Lower leg skin (tissue), 4 donors: ENCODE data around the gene CCDC9B. TPM values are rescaled to one million over a fixed set of nuclear protein-coding genes. Genes with fewer than 3 reads are reported as not detected.

Experiments
- DNase-seq, 2 donors: peaks; one replicate each; pipeline ENCODE4 v3.0.0-alpha.2; 2019; ENCODE audit warnings: low spot score in 2 of 2
- H3K4me3 ChIP-seq: fragments of 200-600 bp; sonication (generic); 2 replicates; pipeline ENCODE4 v1.5.1; 2017; ENCODE audit warnings: mild to moderate bottlenecking, low read depth; ENCODE audit not compliant: poor library complexity, severe bottlenecking
- POLR2A ChIP-seq, 2 donors: fragments of 450-650 bp; IDR thresholded peaks; one replicate each; pipeline ENCODE4 v1.6.1; 2016 to 2017; ENCODE audit warnings: antibody characterized with exemption in 2 of 2, mild to moderate bottlenecking in 1 of 2, moderate library complexity in 1 of 2
- WGBS, 2 donors: methylation state at CpG; one replicate each; pipeline ENCODE4 v1.1.5; 2018; 5-methylcytosine and 5-hydroxymethylcytosine counted together
- intact Hi-C: fragments of 100-400 bp; cut with DNase I; formaldehyde crosslinking; loops from one replicate; pipeline ENCODE4 v1.15.0; 2023; ENCODE audit warnings: low total_unique reads
- total RNA-seq, 4 donors: library from RNA; depleted of rRNA; stranded (reverse); fragments of >200 nt; gene quantifications; one replicate each; pipeline ENCODE4 v1.1.0, GENCODE V29; 2016
- TF ChIP-seq, protein P1 (sequence below), 3 donors: fragments of 450-650 bp; IDR thresholded peaks; one replicate each; pipeline ENCODE4 v1.5.1; 2016; ENCODE audit warnings: antibody characterized with exemption in 3 of 3, mild to moderate bottlenecking in 3 of 3, moderate library complexity in 2 of 3

Gene CCDC9B
- total RNA-seq, 4 donors from 2014 or later, result 17.4 to 28.6 (median 24.7) TPM

DNA sequence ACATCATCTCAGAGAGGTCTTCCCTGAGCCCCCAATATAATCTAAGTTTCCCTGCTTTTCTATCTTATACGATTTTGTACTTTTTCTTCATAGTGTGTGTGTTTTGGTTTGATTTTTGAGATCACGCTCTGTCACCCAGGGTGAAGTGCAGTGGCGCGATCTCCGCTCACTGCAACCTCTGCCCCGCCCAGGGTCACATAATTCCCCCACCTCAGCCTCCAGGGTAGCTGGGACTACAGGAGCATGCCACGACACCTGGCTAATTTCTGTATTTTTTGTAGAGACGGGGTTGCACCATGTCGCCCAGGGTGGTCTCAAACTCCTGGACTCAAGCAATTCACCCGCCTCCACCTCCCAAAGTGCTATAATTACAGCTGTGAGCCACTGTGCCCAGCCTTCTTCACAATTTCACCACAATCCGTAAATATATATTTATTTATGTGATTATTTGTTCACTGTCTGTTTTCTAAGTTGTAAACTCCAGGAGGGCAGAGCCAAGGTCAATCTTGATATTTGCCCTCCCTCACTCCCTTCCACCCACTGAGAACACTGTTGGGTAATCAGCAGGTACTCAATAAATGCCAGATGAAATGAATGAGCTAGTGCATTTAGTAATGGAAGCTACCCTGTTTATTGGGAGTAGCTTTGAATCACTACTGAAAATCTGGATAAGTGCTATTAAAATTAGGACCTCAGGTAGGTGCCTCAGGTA is 41.2 kb upstream of the CCDC9B start:
- WGBS, 2 donors, result 91 to 97% methylated on average over 11 of the region's 11 CpGs
- H3K4me3 ChIP-seq, result no peak overlapping the region
- intact Hi-C loops, result no loop called here
- TF ChIP-seq, protein P1, sequence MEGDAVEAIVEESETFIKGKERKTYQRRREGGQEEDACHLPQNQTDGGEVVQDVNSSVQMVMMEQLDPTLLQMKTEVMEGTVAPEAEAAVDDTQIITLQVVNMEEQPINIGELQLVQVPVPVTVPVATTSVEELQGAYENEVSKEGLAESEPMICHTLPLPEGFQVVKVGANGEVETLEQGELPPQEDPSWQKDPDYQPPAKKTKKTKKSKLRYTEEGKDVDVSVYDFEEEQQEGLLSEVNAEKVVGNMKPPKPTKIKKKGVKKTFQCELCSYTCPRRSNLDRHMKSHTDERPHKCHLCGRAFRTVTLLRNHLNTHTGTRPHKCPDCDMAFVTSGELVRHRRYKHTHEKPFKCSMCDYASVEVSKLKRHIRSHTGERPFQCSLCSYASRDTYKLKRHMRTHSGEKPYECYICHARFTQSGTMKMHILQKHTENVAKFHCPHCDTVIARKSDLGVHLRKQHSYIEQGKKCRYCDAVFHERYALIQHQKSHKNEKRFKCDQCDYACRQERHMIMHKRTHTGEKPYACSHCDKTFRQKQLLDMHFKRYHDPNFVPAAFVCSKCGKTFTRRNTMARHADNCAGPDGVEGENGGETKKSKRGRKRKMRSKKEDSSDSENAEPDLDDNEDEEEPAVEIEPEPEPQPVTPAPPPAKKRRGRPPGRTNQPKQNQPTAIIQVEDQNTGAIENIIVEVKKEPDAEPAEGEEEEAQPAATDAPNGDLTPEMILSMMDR (IDR thresholded peaks at IDR 0.05), result no peak
- TF ChIP-seq POLR2A (IDR thresholded peaks at IDR 0.05), result no peak
- no peak for DNase-seq

DNA sequence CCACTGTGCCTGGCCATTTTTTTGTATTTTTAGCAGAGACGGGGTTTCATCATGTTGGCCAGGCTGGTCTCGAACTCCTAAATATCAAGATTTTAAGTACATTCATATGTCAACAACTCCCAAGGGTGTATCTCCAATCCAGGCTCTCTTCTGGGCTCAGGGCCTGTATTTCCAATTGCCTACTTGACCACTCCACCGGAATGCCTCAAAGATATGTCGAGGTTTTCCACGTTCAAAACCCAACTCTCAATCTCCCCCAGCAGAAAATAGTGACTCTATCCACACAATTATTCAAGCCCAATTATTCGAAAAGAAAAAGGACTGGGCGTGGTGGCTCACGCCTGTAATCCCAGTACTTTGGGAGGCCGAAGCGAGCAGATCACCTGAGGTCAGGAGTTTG is 39.9 kb upstream of the CCDC9B start:
- intact Hi-C loops, result no loop called here
- WGBS, 2 donors, result 93 to 97% methylated on average over 10 of the region's 10 CpGs

DNA sequence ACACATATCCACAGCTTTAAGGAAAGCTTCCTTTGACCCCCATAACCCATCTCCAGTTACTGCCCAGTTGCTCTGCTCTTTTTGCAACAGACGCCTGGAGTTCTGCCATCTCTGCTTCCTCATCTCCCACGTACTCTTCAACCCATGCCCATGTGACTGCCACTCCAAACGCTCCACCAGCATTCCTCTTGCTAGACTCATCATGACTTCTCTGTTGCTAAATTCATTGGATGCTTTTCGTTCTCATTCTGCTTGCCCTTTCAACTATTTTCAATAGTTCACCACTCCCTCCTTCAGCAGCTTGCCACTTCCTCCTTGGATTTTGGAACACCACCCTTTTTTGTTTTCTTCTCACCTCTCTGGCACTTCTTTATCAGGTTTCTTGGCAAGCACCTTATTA is 39.1 kb upstream of the CCDC9B start:
- whole genome bisulfite sequencing, 2 donors, result 9% methylated on average over 4 of the region's 4 CpGs
- intact Hi-C loops, result loop anchor here (10.0 kb wide), 1 partner anchor 45 kb away; no protein-coding TSS in a partner anchor
- no peak overlapping the region for H3K4me3 ChIP-seq
- peak in 1 of 2 donors; percentile 64 for DNase-seq
- no peak for TF ChIP-seq POLR2A (IDR thresholded peaks at IDR 0.05)
- TF ChIP-seq, protein P1 (IDR thresholded peaks at IDR 0.05), result no peak

More for the DNA sequence above, 39.9 kb upstream of the CCDC9B start:
- H3K4me3 ChIP-seq, result no peak overlapping the region
- DNase-seq, result no peak
- TF ChIP-seq, protein P1 (IDR thresholded peaks at IDR 0.05), result no peak
- no peak for TF ChIP-seq POLR2A (IDR thresholded peaks at IDR 0.05)

DNA sequence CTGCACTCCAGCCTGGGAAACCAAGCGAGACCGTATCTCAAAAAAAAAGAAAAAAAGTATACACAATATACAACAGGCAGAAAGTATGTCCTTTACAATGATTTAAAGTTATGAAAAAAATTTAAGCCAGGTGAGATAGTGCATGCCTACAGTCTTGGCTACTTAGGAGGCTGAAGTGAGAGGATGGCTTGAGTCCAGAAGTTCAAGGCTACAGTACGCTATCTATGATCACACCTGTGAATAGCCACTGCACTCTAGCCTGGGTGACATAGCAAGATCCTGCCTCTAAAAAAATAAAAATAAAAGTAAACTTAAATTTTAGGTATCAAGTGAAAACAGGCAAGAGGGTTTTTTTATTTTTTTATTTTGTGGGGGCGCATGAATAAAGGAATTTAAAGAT is 38.6 kb upstream of the CCDC9B start:
- intact Hi-C loops, result loop anchor here (10.0 kb wide), 1 partner anchor 45 kb away; no protein-coding TSS in a partner anchor
- DNase-seq, result no peak
- TF ChIP-seq POLR2A (IDR thresholded peaks at IDR 0.05), result no peak
- TF ChIP-seq, protein P1 (IDR thresholded peaks at IDR 0.05), result no peak
- WGBS, 2 donors, result 83 to 86% methylated on average over 4 of the region's 4 CpGs
- H3K4me3 ChIP-seq, result no peak overlapping the region

DNA sequence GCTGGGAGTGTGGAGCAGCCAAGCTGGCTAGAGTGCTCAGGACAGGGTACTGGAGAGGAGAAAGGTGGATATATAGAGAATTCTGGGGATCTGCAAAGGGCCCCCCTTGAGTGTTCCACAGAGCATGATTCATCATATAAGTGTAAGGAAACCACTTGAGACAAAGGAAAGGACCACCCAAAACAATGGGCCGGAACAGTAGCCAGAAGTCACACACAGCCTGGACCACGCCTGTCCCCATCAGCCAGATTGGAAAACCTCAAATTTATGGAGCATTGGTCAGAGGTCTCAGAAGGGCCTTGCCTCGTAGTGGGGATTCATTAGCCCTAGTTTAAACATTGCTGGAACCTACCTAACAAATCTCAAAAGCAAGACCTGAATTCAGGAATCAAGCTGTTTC is 36.9 kb upstream of the CCDC9B start:
- intact Hi-C loops, result loop anchor here (10.0 kb wide), 1 partner anchor 47 kb away; no protein-coding TSS in a partner anchor
- TF ChIP-seq, protein P1 (IDR thresholded peaks at IDR 0.05), result no peak
- TF ChIP-seq POLR2A (IDR thresholded peaks at IDR 0.05), result no peak
- DNase-seq, result no peak
- no peak overlapping the region for H3K4me3 ChIP-seq
- 80 to 81% methylated on average over 3 of the region's 3 CpGs for WGBS, 2 donors
